Astrocyte of the spinal cord (primary cell): ENCODE measurements around the gene NIP7.
"Not testable (repeated sequence)": the region's sequence is repeated elsewhere in the genome, so short reads cannot be mapped to it uniquely, and the experiment has no call there.

ENCODE experiments used
- DNase-seq: peaks from one replicate; pipeline ENCODE4 v3.0.0; 2011; ENCODE audit warnings: low read depth, low spot score
- H3K4me3 ChIP-seq: 2 replicates; pipeline ENCODE4 v1.5.1; 2011; ENCODE audit warnings: low read depth, mild to moderate bottlenecking, low read length, moderate library complexity
- in situ Hi-C: cut with HindIII; loops from 2 replicates; pipeline ENCODE4 v1.10.0; 2017; ENCODE audit warnings: low sequenced_read_pairs
- TF ChIP-seq, protein P1 (sequence below): IDR thresholded peaks from 2 replicates; pipeline ENCODE4 v1.5.1; 2012; ENCODE audit warnings: low read depth, mild to moderate bottlenecking, low read length, inconsistent platforms

Gene NIP7

DNA sequence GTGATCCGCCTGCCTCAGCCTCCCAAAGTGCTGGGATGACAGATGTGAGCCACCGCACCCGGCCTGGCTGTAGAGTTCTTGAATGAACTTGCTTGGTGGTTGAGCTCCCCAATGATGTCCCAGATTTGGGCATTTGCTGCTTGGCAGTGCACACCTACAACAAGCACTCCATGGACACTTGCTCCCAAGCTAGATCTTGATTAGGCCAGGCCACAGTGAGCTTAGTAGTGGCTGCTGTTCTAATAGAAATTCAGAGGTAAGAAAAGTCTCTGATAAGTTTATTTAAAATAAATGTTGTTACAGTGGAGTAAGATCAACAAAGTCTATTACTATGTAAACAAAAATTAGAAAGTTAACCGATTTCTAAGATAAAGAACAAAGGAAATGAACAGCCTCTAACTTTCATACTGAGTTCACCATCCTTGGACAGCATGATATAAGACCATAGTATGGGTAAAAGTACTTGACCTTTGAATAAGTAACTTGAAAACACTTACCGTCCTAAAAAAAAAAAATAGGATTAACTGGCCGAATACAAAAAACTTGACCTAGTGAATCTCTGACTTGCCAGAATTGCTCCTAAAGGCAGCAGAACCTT, 11.1 kb downstream of the NIP7 start:
- TF ChIP-seq, protein P1, sequence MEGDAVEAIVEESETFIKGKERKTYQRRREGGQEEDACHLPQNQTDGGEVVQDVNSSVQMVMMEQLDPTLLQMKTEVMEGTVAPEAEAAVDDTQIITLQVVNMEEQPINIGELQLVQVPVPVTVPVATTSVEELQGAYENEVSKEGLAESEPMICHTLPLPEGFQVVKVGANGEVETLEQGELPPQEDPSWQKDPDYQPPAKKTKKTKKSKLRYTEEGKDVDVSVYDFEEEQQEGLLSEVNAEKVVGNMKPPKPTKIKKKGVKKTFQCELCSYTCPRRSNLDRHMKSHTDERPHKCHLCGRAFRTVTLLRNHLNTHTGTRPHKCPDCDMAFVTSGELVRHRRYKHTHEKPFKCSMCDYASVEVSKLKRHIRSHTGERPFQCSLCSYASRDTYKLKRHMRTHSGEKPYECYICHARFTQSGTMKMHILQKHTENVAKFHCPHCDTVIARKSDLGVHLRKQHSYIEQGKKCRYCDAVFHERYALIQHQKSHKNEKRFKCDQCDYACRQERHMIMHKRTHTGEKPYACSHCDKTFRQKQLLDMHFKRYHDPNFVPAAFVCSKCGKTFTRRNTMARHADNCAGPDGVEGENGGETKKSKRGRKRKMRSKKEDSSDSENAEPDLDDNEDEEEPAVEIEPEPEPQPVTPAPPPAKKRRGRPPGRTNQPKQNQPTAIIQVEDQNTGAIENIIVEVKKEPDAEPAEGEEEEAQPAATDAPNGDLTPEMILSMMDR, result no peak
- in situ Hi-C loops, result no loop called here
- DNase-seq, result no peak
- H3K4me3 ChIP-seq, result no peak overlapping the region

DNA sequence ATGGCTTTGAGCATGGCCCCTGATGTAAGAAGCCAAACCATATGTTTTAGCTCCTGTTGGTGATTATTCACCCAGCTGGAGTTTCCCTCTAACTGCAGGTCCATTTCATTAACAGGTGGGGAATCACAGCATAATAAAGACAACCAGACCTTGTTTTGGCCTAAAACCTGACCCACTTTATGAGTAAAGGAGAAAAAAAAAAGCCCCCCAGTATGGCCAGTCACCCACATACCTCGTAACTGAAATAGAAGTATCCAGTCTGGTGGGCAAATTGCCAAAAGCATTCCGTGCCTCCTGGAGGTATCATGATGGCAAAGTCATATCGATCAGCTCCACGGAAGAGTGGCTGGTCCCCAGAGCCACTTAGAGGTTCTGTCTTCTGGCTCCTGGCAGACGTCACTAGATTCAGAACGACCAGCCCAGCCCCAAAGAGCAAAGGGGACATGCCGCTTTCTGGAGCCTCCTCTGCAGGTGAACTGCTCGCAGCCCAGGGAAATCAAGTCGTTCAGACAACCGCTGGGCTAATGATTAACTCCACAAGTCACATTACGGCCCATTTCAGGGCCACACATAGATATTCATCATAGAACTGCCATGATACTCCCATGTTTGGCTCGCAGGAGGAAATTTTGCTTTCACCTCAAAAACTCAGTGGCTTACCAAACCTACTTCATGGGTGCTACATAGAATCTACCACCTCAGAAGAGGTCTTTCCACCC, 11.9 kb downstream of the NIP7 start, which contains the start of gene TMED6:
Gene TMED6, minus strand, starts transcription at position 478 of the 719 bp plus-strand sequence. Its CDS starts 33 bp downstream, at position 445.
- TF ChIP-seq, protein P1, result no peak
- in situ Hi-C loops, result no loop called here
- DNase-seq, result no peak

DNA sequence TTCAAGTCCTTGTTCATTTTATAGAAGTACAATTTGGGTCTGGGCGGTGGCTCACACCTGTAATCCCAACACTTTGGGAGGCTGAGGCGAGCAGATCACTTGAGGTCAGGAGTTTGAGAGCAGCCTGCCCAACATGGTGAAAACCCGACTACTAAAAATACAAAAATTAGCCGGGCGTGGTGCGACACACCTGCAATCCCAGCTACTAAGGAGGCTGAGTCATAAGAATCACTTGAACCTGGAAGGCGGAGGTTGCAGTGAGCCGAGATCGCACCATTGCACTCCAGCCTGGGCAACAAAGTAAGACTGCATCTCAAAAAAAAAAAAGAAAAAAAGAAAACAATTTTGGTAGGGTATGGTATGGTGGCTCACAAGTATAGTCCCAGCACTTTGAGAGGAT, 20.5 kb downstream of the NIP7 start:
- H3K4me3 ChIP-seq, DNase-seq, in situ Hi-C loops: not testable (repeated sequence)

More for the DNA sequence above, 11.9 kb downstream of the NIP7 start, which contains the start of gene TMED6:
- no peak within 1 kb of the TSS for H3K4me3 ChIP-seq

DNA sequence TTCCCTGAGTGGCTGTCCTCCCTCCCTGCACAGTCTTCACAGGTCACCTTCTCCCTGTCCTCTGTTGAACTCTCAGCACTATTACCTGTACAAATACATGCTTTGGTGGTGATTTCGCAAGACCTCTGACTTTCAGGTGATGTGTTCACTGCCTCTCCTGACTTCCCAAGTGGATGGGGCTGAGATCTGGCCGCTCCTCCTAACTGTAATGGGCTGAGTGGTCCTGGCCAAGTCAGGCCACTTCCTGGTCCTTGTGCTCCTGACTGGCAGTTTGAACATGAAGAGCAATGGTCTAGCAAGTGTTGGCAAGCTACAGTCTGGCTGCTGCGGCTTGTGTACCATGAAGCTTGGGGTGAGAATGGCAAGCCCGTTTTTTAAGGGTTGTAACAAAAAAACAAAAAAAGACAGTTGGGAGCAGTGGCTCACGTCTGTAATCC, 23.7 kb downstream of the NIP7 start:
- TF ChIP-seq, protein P1, result no peak

DNA sequence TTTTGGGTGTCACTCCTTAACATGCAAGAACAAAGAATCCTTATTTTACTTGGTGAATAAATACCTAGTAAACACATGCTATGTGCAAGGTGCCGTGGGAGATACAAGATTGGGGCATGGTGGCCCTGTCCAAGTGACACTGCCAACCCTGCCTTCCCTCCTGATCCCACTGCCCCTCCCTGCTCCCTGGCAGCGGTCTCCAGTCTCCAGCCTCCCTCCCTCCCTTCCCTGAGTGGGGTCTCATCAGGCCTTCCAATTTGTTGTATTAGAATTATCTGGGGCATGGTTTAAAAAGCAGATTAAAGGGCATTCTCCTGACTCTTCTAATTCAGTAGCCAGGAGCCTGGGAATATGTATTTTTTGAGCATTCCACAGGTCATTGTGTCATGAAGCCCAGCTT, 24.5 kb downstream of the NIP7 start:
- in situ Hi-C loops, result no loop called here
- no peak overlapping the region for H3K4me3 ChIP-seq
- DNase-seq, result no peak
- TF ChIP-seq, protein P1, result no peak

More for the DNA sequence above, 23.7 kb downstream of the NIP7 start:
- in situ Hi-C loops, result no loop called here
- H3K4me3 ChIP-seq, result no peak overlapping the region
- no peak for DNase-seq

DNA sequence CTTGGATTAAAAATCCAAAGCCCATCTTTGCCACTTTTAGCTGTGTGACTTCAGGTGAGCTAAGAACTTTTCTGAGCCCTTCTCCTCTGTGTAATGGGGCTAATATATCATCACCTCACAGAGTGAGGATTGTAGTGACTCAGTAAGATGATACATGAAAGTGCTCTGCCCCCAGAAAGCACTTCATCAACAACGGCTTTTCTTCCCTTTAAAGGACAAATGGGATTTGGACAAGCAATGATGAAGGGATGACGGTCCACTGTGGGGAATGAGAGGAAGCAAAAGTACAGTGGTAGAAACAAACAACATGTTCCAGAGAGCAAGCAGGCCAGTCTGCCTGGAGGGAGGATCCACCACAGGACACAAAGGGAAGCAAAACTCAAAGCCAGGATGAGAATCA, 26.3 kb downstream of the NIP7 start:
- TF ChIP-seq, protein P1, result no peak
- no peak for DNase-seq
- in situ Hi-C loops, result no loop called here
- H3K4me3 ChIP-seq, result no peak overlapping the region

DNA sequence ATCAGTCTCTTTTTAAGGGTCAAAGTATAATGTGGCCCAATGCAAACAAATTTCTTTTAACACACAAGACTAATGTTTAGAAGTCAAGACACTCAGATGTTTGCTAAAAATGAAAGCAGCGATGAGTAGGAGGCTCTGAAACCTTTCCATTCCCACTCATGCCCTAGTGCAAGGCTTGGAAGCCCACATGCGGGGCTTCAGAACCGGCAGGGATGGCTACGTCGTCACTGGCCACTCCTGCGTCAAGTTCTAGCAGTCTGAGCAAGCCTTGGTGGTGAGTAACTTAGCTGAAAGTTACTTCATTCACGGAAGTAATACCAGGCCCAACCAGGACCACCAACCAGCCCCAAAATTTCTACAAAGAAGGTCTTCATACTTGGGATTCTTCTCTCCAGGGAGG, 26.9 kb downstream of the NIP7 start:
- in situ Hi-C loops, result no loop called here
- TF ChIP-seq, protein P1, result no peak
- no peak overlapping the region for H3K4me3 ChIP-seq
- no peak for DNase-seq
